Activated CD8-positive, alpha-beta memory T cell treated with anti-CD3 and anti-CD28 coated beads, Interleukin-2, amount 50 U/mL, for 1 hour (primary cell): Measurements from ENCODE around the gene TLR8.
"Not testable (repeated sequence)": the region's sequence is repeated elsewhere in the genome, so short reads cannot be mapped to it uniquely, and the experiment has no call there.

Source experiments
- DNase-seq: peaks from one replicate; pipeline ENCODE4 v3.0.0-alpha.2; 2020; ENCODE audit errors: extremely low read depth

The TLR8 gene

GRCh38 chrX:12898073-12898472, 8.3 kb upstream of the TLR8 start:
- DNase-seq: no peak

- no peak for DNase-seq
Observed at GRCh38 chrX:12899506-12899905, 6.9 kb upstream of the TLR8 start.

GRCh38 chrX:12901486-12901885, 4.9 kb upstream of the TLR8 start:
- DNase-seq: peak; percentile 10

GRCh38 chrX:12903646-12904045, 2.8 kb upstream of the TLR8 start:
- no peak for DNase-seq

GRCh38 chrX:12910423-12911121, 4.2 kb downstream of the TLR8 start:
- no peak for DNase-seq

- DNase-seq: no peak
Observed at GRCh38 chrX:12911122-12911470, 4.7 kb downstream of the TLR8 start.

GRCh38 chrX:12912791-12913482, 6.5 kb downstream of the TLR8 start:
- DNase-seq: no peak

- DNase-seq: no peak
Observed at GRCh38 chrX:12917753-12918152, 11.3 kb downstream of the TLR8 start.

GRCh38 chrX:12919051-12919450, 12.6 kb downstream of the TLR8 start:
- DNase-seq: no peak

GRCh38 chrX:12919620-12920019, 13.2 kb downstream of the TLR8 start:
- no peak for DNase-seq

- DNase-seq: no peak
Observed at GRCh38 chrX:12920990-12921389, 14.6 kb downstream of the TLR8 start.

GRCh38 chrX:12921886-12922598, 15.6 kb downstream of the TLR8 start:
- no peak for DNase-seq

GRCh38 chrX:12922599-12922919, 16.1 kb downstream of the TLR8 start:
- no peak for DNase-seq

- no peak for DNase-seq
Observed at GRCh38 chrX:12929701-12930100, 23.3 kb downstream of the TLR8 start.

- DNase-seq: no peak
Observed at GRCh38 chrX:12930150-12930549, 23.7 kb downstream of the TLR8 start.

GRCh38 chrX:12932244-12932643, 25.8 kb downstream of the TLR8 start:
- no peak for DNase-seq

- DNase-seq: no peak
Observed at GRCh38 chrX:12934850-12935249, 28.4 kb downstream of the TLR8 start.

- no peak for DNase-seq
Observed at GRCh38 chrX:12936947-12937346, 30.5 kb downstream of the TLR8 start.

- not testable (repeated sequence) for DNase-seq
Observed at GRCh38 chrX:12940471-12940870, 34.1 kb downstream of the TLR8 start.

- not testable (repeated sequence) for DNase-seq
Observed at GRCh38 chrX:12943592-12943991, 37.2 kb downstream of the TLR8 start.

GRCh38 chrX:12944452-12944851, 38.0 kb downstream of the TLR8 start:
- not testable (repeated sequence) for DNase-seq

- DNase-seq: no peak
Observed at GRCh38 chrX:12945494-12945893, 39.1 kb downstream of the TLR8 start.

- no peak for DNase-seq
Observed at GRCh38 chrX:12946406-12946805, 40.0 kb downstream of the TLR8 start.
